HCT116 (cell line): ENCODE measurements around the gene CFDP1. TPM values are rescaled to one million over a fixed set of nuclear protein-coding genes. Genes with fewer than 3 reads are reported as not detected.

Experiments
- ATAC-seq: fragments of 200-7000 bp; cut with Tn5 transposase; 2 replicates; pipeline ENCODE4 v1.9.1; 2020; ENCODE audit warnings: mild to moderate bottlenecking, moderate library complexity
- BruUV-seq: library from RNA; stranded (reverse); fragments of 400-500 nt; replicated peaks from 2 replicates; lab custom pipeline; 2021; lab: Mats Ljungman, UMichigan
- CTCF ChIA-PET: fragments of 300-600 bp; sonication (Branson Sonifier 250); formaldehyde crosslinking; loops from one replicate; lab custom pipeline; 2021; ENCODE audit warnings: antibody characterized with exemption; lab: Charles Lee
- POLR2A ChIA-PET: fragments of 300-600, 350-600 bp; sonication (Branson Sonifier 250); formaldehyde crosslinking; loops from one replicate; lab custom pipeline; 2021; ENCODE audit warnings: antibody characterized with exemption; lab: Charles Lee
- RAD21 ChIA-PET, 2 experiments: fragments of 300-600 bp; sonication (Branson Sonifier 250); formaldehyde crosslinking; loops; one replicate each; lab custom pipeline; 2023; ENCODE audit warnings: low total read pairs in 2 of 2; ENCODE audit not compliant: uncharacterized antibody in 2 of 2, unreplicated experiment in 2 of 2, low non-redundant PET in 1 of 2; lab: Charles Lee
- DNase-seq: peaks from one replicate; pipeline ENCODE4 v3.0.0-alpha.2; 2010; ENCODE audit warnings: low read depth, low spot score
- H2AFZ ChIP-seq: fragments of 200-600 bp; shearing (Covaris generic), sonication (generic); 2 replicates; pipeline ENCODE4 v1.6.1; 2017; ENCODE audit warnings: low read depth, mixed run types, mixed read lengths, antibody characterized with exemption, low read length; ENCODE audit not compliant: poor library complexity, severe bottlenecking
- H3K27ac ChIP-seq: 2 replicates; pipeline ENCODE4 v1.5.1; 2012; ENCODE audit warnings: low read depth, low read length
- H3K27me3 ChIP-seq: fragments of 200-600 bp; sonication (generic); 2 replicates; pipeline ENCODE4 v1.6.1; 2016; ENCODE audit warnings: mixed run types, low read length, mixed read lengths; ENCODE audit not compliant: insufficient read depth
- H3K36me3 ChIP-seq, 2 experiments: fragments of 200-500 bp in 1 of 2; fragments of 200-600 bp in 1 of 2; sonication (Bioruptor generic) in 1 of 2; sonication (generic) in 1 of 2; 2 replicates each; pipeline versions ENCODE4 v1.5.1 to v1.6.1; 2014 to 2016; ENCODE audit warnings: low read length in 2 of 2, inconsistent platforms in 1 of 2, mixed read lengths in 1 of 2, mixed run types in 1 of 2; ENCODE audit not compliant: insufficient read depth in 2 of 2, control insufficient read depth in 1 of 2
- H3K4me1 ChIP-seq, 2 experiments: fragments of 200-600 bp in 1 of 2; sonication (generic) in 1 of 2; 2 replicates each; pipeline versions ENCODE4 v1.5.1 to v1.6.1; 2012 to 2017; ENCODE audit warnings: low read length in 2 of 2, inconsistent platforms in 1 of 2, mild to moderate bottlenecking in 1 of 2, mixed read lengths in 1 of 2, mixed run types in 1 of 2, moderate library complexity in 1 of 2; ENCODE audit not compliant: insufficient read depth in 2 of 2, control insufficient read depth in 1 of 2
- H3K4me2 ChIP-seq: fragments of 200-600 bp; sonication (generic); 2 replicates; pipeline ENCODE4 v1.6.1; 2017; ENCODE audit warnings: mixed run types, low read length, mixed read lengths
- H3K4me3 ChIP-seq, 2 experiments: fragments of 200-600 bp in 1 of 2; sonication (generic) in 1 of 2; replicated peaks in 1 of 2; 2 replicates each; pipeline ENCODE4 v1.5.1; 2011 to 2016; ENCODE audit warnings: low read length in 2 of 2, control low read depth in 1 of 2, low read depth in 1 of 2, mild to moderate bottlenecking in 1 of 2, mixed read lengths in 1 of 2, mixed run types in 1 of 2
- H3K79me2 ChIP-seq: fragments of 200-600 bp; sonication (generic); 2 replicates; pipeline ENCODE4 v1.6.1; 2017; ENCODE audit warnings: mild to moderate bottlenecking, mixed run types, low read length, moderate library complexity, mixed read lengths; ENCODE audit not compliant: insufficient read depth
- H3K9ac ChIP-seq: fragments of 200-600 bp; sonication (generic); 2 replicates; pipeline ENCODE4 v1.6.1; 2016; ENCODE audit warnings: low read length, mixed read lengths
- H3K9me2 ChIP-seq: fragments of 200-600 bp; sonication (generic), shearing (Covaris generic); 2 replicates; pipeline ENCODE4 v1.6.1; 2017; ENCODE audit warnings: mixed run types, mild to moderate bottlenecking, moderate library complexity; ENCODE audit not compliant: insufficient read depth
- H3K9me3 ChIP-seq, 2 experiments: fragments of 200-500 bp in 1 of 2; fragments of 200-600 bp in 1 of 2; sonication (Bioruptor generic) in 1 of 2; sonication (generic) in 1 of 2; 2 replicates each; pipeline ENCODE4 v1.6.1; 2014 to 2017; ENCODE audit warnings: low read length in 2 of 2, mixed read lengths in 2 of 2, inconsistent platforms in 1 of 2, low read depth in 1 of 2, mild to moderate bottlenecking in 1 of 2, mixed run types in 1 of 2, moderate library complexity in 1 of 2; ENCODE audit not compliant: control insufficient read depth in 1 of 2, insufficient read depth in 1 of 2
- H4K20me1 ChIP-seq: fragments of 200-600 bp; sonication (generic), shearing (Covaris generic); 2 replicates; pipeline ENCODE4 v1.6.1; 2017; ENCODE audit warnings: mixed run types, mild to moderate bottlenecking, moderate library complexity; ENCODE audit not compliant: insufficient read depth
- CBX3 ChIP-seq: IDR thresholded peaks from 2 replicates; pipeline ENCODE4 v1.6.1; 2012; ENCODE audit warnings: low read depth
- CEBPB ChIP-seq: IDR thresholded peaks from 2 replicates; pipeline ENCODE4 v1.6.1; 2012; ENCODE audit warnings: low read depth
- EZH2 ChIP-seq: fragments of 200-600 bp; sonication (generic); IDR thresholded peaks from 2 replicates; pipeline ENCODE4 v1.6.1; 2017; ENCODE audit warnings: antibody characterized with exemption, mixed run types
- EZH2phosphoT487 ChIP-seq: fragments of 200-600 bp; IDR thresholded peaks from 2 replicates; pipeline ENCODE4 v1.6.1; 2018; ENCODE audit warnings: antibody characterized with exemption, borderline replicate concordance
- FOSL1 ChIP-seq: IDR thresholded peaks from 2 replicates; pipeline ENCODE4 v1.6.1; 2012; ENCODE audit warnings: low read depth
- JUND ChIP-seq: IDR thresholded peaks from 2 replicates; pipeline ENCODE4 v1.6.1; 2012
- POLR2A ChIP-seq: IDR thresholded peaks from 2 replicates; pipeline ENCODE4 v1.7.0; 2011; ENCODE audit warnings: borderline replicate concordance; ENCODE audit not compliant: insufficient read depth, insufficient read length; ENCODE audit errors: extremely low read depth
- RAD21 ChIP-seq: IDR thresholded peaks from 2 replicates; pipeline ENCODE4 v1.6.1; 2012; ENCODE audit warnings: low read depth, mild to moderate bottlenecking
- SP1 ChIP-seq: IDR thresholded peaks from 2 replicates; pipeline ENCODE4 v1.6.1; 2012; ENCODE audit warnings: low read depth
- SRF ChIP-seq: IDR thresholded peaks from 2 replicates; pipeline ENCODE4 v1.6.1; 2012; ENCODE audit warnings: low read depth
- ZNF274 ChIP-seq: fragments of 200-500 bp; sonication (Bioruptor generic); IDR thresholded peaks from 2 replicates; pipeline ENCODE4 v1.6.1; 2014; ENCODE audit warnings: mild to moderate bottlenecking, low read depth, low read length, inconsistent platforms
- intact Hi-C: fragments of 100-400 bp; cut with micrococcal nuclease; formaldehyde crosslinking; loops from 2 replicates; pipeline ENCODE4 v1.10.0; 2022
- total RNA-seq: library from RNA; stranded (reverse); gene quantifications from one replicate; pipeline ENCODE4 v1.2.1, GENCODE V29; 2021; ENCODE audit not compliant: unreplicated experiment
- TF ChIP-seq, protein P1 (sequence below), 3 experiments: fragments of 200-600 bp in 1 of 3; sonication (generic) in 1 of 3; IDR thresholded peaks in 2 of 3; conservative IDR thresholded peaks in 1 of 3; 2 replicates each; pipeline ENCODE4 v1.5.1; 2012 to 2017; ENCODE audit warnings: low read depth in 2 of 3, low read length in 2 of 3, antibody characterized with exemption in 1 of 3, borderline replicate concordance in 1 of 3, control low read depth in 1 of 3, mild to moderate bottlenecking in 1 of 3, mixed read lengths in 1 of 3, mixed run types in 1 of 3, moderate library complexity in 1 of 3; ENCODE audit not compliant: insufficient read depth in 1 of 3

Gene CFDP1
- total RNA-seq, 1 experiment from 2014 or later, result 45.3 TPM

DNA sequence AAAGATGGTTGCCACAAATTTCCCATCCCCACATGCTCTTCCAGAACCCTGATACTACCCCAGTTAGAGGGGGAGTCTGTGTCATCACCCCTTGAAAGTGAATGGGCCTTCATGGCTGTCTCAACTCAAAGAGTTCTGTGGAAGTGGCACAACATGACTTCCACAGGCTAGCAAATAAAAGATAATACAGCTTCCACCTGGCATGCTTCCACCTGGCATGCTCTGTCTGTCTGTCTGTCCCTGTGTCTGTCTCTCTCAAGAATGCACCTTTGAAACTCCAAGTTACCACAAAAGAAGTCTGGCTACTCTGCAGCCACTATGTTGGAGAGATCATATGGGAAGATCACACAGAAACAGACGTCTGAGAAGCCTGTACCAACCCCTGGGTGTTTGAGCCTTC, 35.0 kb downstream of the CFDP1 start:
- no peak for ATAC-seq
- no peak for DNase-seq
- intact Hi-C loops, result no loop called here
- Histone ChIP-seq H3K9ac (no peak overlapping the region), H4K20me1 (no peaks in the 10 kb centered on the region), H3K79me2 (peaks cover 5% of the 10 kb centered on the region; the same call in 1 of the 2 replicates), H2AFZ (no peak overlapping the region), H3K4me2 (no peak overlapping the region), H3K4me3 (no peak overlapping the region), H3K9me3 (no peaks in the 10 kb centered on the region), H3K9me2 (no peaks in the 10 kb centered on the region), H3K36me3 (peaks cover 0 to 10% of the 10 kb centered on the region in 2 experiments; a peak in 2 of 4 replicates), H3K27ac (no peak overlapping the region), H3K4me1 (peaks cover 0 to 7% of the 10 kb centered on the region in 2 experiments; a peak in 1 of 4 replicates), H3K27me3 (no peaks in the 10 kb centered on the region)
- BruUV-seq, result no TSS peak
- TF ChIP-seq, protein P1, sequence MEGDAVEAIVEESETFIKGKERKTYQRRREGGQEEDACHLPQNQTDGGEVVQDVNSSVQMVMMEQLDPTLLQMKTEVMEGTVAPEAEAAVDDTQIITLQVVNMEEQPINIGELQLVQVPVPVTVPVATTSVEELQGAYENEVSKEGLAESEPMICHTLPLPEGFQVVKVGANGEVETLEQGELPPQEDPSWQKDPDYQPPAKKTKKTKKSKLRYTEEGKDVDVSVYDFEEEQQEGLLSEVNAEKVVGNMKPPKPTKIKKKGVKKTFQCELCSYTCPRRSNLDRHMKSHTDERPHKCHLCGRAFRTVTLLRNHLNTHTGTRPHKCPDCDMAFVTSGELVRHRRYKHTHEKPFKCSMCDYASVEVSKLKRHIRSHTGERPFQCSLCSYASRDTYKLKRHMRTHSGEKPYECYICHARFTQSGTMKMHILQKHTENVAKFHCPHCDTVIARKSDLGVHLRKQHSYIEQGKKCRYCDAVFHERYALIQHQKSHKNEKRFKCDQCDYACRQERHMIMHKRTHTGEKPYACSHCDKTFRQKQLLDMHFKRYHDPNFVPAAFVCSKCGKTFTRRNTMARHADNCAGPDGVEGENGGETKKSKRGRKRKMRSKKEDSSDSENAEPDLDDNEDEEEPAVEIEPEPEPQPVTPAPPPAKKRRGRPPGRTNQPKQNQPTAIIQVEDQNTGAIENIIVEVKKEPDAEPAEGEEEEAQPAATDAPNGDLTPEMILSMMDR (IDR thresholded peaks at IDR 0.05 in 2 of 3, conservative IDR thresholded peaks at IDR 0.05 in 1 of 3; ENCODE audit: borderline replicate concordance in 1 of 3, insufficient read depth in 1 of 3, low read depth in 2 of 3, low read length in 2 of 3), result no peak
- TF ChIP-seq RAD21 (no peak), EZH2 (no peak), EZH2phosphoT487 (no peak), FOSL1 (no peak), ZNF274 (no peak), SP1 (no peak), SRF (no peak), JUND (no peak), CBX3 (no peak), CEBPB (no peak), POLR2A (no peak)
- ChIA-PET POLR2A (no interaction called here), CTCF (interaction anchor here (0.7 to 1.5 kb wide), 3 partner anchors 13 to 199 kb away, joined by 3 to 4 read pairs (median 3); no protein-coding TSS in a partner anchor), RAD21 (no interaction called here)
